HG03066 (cell line): ENCODE results near the gene MLN.
"Not testable (repeated sequence)": the region's sequence is repeated elsewhere in the genome, so short reads cannot be mapped to it uniquely, and the experiment has no call there.

Experiments used
- ATAC-seq: cut with Tn5 transposase; IDR thresholded peaks from one replicate; pipeline ENCODE4 v1.9.1; 2021; ENCODE audit warnings: low read depth; ENCODE audit not compliant: unreplicated experiment

MLN gene

GRCh38 chr6:33836806-33837469 lies 33.1 kb upstream of the MLN start:
- ATAC-seq = no peak

GRCh38 chr6:33834401-33835392 lies 30.9 kb upstream of the MLN start:
- no peak for ATAC-seq

GRCh38 chr6:33833599-33833998 lies 29.8 kb upstream of the MLN start:
- ATAC-seq = no peak

GRCh38 chr6:33832831-33833230 lies 29.0 kb upstream of the MLN start:
- not testable (repeated sequence) for ATAC-seq

GRCh38 chr6:33831725-33832124 lies 27.9 kb upstream of the MLN start:
- not testable (repeated sequence) for ATAC-seq

- no peak for ATAC-seq
Measured at GRCh38 chr6:33830635-33831240, 26.9 kb upstream of the MLN start.

- no peak for ATAC-seq
Measured at GRCh38 chr6:33828764-33829731, 25.2 kb upstream of the MLN start.

- no peak for ATAC-seq
Measured at GRCh38 chr6:33828452-33828763, 24.6 kb upstream of the MLN start.

GRCh38 chr6:33827546-33828451 lies 24.0 kb upstream of the MLN start:
- ATAC-seq = no peak

- ATAC-seq = no peak
Measured at GRCh38 chr6:33826537-33826936, 22.7 kb upstream of the MLN start.

GRCh38 chr6:33824461-33825154 lies 20.8 kb upstream of the MLN start:
- ATAC-seq = no peak

- ATAC-seq = no peak
Measured at GRCh38 chr6:33823806-33824205, 20.0 kb upstream of the MLN start.

- ATAC-seq = no peak
Measured at GRCh38 chr6:33822575-33823395, 19.0 kb upstream of the MLN start.

- no peak for ATAC-seq
Measured at GRCh38 chr6:33820784-33821520, 17.1 kb upstream of the MLN start.

GRCh38 chr6:33820243-33820642 lies 16.4 kb upstream of the MLN start:
- no peak for ATAC-seq

- ATAC-seq = no peak
Measured at GRCh38 chr6:33819021-33819420, 15.2 kb upstream of the MLN start.

- ATAC-seq = no peak
Measured at GRCh38 chr6:33818293-33818692, 14.5 kb upstream of the MLN start.
